Hepatic stellate cell (primary cell): ENCODE data around the gene PNMA8B.

Experiments
- DNase-seq: peaks from one replicate; pipeline ENCODE4 v3.0.0; 2011; ENCODE audit warnings: low spot score

Gene PNMA8B

DNA sequence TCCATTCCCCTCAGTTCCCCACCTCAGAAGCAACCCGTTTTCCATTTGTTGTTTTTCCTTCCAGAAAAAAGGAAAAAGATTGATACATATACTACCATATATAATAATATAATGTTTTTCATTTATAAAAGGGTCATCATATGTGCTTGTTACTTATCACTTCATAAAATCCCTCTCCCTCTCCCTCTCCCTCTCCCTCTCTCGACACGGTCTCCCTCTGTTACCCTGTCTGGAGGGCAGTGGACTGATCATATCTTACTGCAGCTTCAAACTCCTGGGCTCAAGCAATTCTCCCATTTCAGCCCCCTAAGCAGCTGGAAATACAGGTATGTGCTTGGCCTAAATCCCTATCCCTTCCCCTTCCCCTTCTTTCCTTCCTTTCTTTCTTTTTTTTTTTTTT, 41.4 kb downstream of the PNMA8B start:
- DNase-seq = no peak

DNA sequence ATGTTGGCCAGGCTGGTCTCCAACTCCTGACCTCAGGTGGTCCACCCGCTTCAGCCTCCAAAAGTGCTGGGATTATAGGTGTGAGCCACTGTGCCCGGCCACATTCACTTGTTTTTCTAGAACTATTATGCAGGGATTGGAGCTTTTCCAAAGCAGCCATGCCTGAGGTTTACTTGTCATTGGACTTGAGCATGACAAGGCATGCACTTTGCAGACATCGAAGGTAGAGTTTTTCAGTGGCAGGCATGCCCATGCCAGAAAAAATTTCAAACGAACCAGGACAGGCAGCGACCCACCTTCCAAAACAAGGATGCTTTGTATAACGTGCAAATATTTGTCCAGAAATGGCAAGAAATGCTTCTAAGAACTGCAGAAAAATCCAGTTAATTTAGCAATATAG, 42.0 kb downstream of the PNMA8B start:
- no peak for DNase-seq

DNA sequence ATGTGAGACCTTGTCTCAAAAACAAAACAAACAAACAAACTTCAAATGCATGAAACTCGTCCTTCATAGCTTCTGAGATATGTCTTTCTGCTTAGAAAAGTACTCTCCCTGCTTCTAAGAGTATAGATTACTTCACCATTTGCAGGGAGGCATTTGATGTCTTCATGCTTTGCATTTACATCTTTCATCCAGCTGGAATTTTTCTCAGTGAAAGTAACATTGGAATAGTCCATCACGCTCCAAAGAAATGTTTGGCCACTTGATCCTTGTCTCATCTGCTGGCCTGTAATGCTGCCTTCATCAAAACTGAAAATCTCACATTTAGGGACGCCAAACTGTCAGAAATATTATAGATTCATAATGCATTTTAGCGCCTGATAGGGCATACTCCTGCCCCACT, 43.5 kb downstream of the PNMA8B start:
- DNase-seq = no peak

DNA sequence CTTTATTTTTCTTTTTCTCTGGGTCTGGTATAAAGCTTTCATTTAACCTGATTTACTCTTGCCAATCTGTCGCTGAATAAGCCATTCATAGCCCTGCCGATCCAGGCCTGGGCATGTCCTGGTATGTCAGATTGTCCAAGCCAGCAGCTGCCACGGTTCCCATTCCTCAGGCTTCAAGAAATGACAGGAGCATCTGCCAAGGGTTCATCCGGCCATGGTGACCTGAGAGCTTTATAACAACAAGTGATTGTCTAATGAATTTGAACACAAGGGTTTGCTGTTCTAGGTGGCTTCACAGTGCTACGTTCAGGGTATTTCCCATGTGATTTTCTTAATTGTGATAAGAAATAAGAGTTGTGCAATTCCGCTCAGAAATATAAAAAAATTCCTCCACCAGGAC, 44.3 kb downstream of the PNMA8B start:
- DNase-seq = no peak

DNA sequence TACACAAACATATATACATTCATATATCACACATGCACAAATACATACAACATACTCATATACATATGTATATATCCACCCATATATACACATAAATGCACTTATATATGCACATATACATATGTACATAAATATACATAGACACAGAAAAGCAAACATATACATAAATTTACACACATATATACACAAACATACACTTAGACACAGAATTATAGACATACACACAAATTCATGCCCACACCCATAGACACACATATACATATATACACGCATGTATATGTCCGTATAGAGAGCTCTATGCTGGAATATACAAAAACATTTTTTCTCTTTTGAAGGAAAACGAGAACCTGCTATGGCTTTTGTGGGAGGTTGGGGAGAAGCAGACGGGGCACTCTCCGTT, 44.9 kb downstream of the PNMA8B start:
- no peak for DNase-seq

DNA sequence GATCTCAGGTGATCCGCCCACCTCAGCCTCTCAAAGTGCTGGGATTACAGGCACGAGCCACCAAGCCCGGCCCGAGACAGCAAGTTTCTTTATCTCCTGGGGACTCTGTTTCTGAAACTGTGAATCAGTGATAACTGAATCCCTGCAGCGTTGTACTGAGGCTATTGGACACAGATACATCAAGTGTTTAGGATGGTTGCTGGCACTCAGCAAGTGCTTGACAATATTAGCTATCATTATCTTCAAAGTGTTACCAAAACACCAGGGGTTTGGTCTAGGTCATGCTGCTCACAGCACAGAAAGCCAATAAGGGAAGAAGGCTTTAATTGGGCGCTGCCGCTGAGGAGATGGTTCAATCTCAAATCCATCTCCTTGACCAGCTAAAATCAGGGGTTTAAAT, 46.4 kb downstream of the PNMA8B start:
- no peak for DNase-seq

DNA sequence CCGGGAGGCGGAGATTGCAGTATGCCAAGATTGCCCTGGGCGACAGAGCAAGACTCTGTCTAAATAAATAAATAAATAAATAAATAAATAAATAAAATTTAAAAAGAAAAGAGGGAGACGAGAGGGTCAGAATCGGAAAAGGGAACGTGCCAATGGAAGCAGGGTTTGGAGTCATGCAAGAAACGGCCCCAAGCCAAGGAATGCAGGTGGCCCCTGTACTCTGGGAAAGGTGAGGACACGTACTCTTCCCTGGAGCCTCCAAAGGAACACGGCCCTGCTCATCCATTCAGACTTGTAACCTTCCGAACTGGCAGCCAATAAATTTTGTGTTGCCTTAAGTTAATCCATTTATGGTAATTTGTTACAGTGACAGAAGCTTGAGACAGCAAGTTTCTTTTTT, 47.1 kb downstream of the PNMA8B start:
- DNase-seq = no peak

DNA sequence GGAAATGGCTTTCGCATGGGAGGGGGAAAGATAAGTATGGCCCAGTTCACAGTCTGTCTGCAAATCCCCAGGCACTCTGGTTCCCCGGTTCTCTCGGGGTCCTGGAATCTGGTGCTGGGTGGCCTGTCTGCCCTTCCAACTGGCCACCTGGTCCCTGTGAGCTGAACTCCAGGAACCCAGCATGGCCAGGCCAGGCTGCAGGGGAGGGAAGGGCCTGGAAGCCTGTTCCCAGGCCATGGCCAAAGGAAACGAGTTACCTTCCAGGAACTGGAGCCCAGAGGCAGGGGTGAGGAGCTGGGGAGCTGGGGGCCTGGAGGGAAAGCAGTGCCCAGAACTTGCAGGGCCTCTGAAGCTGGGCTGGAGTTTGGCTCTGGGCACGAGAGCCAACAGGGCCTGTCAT, 47.8 kb downstream of the PNMA8B start:
- no peak for DNase-seq

DNA sequence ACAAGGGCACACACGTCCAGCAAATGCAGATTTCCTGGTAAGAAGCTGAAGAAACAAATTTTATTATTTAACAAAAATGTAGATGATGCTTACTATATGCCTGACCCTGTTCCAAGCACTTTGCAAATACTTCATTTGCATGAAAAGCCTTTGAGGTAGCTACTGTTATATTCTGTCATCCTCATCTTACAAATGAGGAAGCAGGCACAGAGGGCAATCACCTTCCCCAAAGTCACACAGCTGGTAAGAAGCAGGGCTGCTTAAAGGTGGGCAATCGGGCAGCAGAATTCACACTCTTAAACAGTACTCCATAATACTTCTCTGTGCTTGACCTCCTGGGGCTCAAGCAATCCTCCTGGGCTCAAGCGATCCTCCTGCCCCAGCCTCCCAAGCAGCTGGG, 48.7 kb downstream of the PNMA8B start:
- no peak for DNase-seq

DNA sequence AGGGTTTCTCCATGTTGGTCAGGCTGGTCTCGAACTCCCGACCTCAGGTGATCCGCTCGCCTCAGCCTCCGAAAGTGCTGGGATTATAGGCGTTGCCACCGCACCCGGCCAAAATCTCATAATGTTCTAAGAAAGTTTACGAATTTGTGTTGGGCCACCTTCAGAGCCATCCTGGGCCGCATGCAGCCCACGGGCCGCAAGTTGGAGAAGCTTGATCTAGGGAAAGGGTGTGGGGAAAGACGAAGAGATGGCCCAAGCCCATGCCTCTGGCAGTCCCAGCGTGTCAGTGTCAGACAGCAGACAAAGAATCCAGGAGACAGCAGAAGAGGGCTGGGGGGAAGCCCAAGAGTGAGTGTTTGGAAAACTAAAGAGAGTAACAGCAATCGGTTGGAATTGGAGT, 49.6 kb downstream of the PNMA8B start:
- DNase-seq = no peak

DNA sequence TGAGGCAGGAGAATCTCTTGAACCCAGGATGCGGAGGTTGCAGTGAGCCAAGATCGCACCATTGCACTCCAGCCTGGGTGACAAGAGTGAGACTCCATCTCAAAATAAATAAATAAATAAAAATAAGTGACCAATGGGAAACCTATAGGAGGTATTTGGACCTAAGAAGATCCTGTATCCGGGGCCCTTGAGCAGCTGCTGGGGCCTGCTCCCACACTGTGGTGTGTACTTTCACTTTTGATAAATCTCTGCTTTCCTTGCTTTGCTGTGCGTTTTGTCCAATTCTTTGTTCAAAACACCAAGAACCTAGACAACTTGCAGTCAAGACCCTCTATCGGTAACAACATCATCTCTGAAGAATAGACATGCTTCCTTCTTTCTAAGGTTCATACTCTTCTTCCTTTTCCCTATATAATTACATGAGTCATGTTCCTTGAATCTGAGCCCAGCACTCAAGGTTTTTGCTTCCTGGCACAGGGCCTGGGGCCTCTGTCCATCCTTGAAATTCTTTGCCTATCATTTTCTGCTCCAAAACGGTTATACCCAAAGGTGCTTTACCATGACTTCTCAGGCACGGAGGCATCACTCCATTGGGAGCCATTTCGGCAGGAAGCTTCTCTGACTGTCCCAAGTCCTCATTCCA, 52.7 kb downstream of the PNMA8B start:
- peak; percentile 53 for DNase-seq

DNA sequence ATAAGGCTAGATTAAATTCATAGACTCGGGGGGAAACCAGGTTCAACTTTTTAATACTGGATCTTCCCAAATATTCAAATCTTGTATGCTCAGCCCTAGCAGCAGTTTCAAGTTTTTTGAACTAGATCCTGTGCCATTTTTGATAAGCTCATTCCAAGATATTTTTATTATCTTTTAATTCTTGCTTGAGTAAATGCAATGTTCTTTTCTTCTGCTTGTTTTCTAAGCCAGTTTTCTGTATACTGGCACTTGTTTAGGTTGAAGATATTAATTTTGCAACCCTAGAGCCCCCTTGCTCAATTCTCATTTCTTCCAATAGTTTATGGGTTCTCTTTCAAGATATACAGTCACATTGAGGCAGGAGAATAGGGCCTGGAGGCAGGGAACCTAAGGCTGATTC, 53.8 kb downstream of the PNMA8B start:
- DNase-seq = no peak
